T-helper 2 cell treated with Interferon-gamma antibody and Interleukin-4, amounts not matched to agents 5 μg/mL and 100 μg/mL, for 36 hours (primary cell): ENCODE data around the gene SHB.

Experiments used
- DNase-seq: peaks from one replicate; pipeline ENCODE4 v3.0.0; 2021; ENCODE audit warnings: low spot score
- H3K27ac Mint-ChIP-seq: one replicate; pipeline ENCODE4 v1.8.0; 2021; ENCODE audit warnings: mild to moderate bottlenecking, mixed read lengths
- H3K27me3 Mint-ChIP-seq: one replicate; pipeline ENCODE4 v1.8.0; 2021; ENCODE audit warnings: low read depth, mixed read lengths
- H3K36me3 Mint-ChIP-seq: one replicate; pipeline ENCODE4 v1.8.0; 2021; ENCODE audit warnings: low read depth, mixed read lengths
- H3K4me1 Mint-ChIP-seq: one replicate; pipeline ENCODE4 v1.8.0; 2021; ENCODE audit warnings: low read depth, mixed read lengths
- H3K4me3 Mint-ChIP-seq: one replicate; pipeline ENCODE4 v1.8.0; 2022; ENCODE audit warnings: mild to moderate bottlenecking, moderate library complexity, mixed read lengths
- H3K9me3 Mint-ChIP-seq: one replicate; pipeline ENCODE4 v1.8.0; 2021; ENCODE audit warnings: mixed read lengths

Gene SHB

GRCh38 chr9:37986771-37987258 is 82.2 kb downstream of the SHB start:
- no peaks in the 10 kb centered on the region for H3K27me3 Mint-ChIP-seq
- H3K27ac Mint-ChIP-seq, result no peak overlapping the region
- no peak for DNase-seq
- no peaks in the 10 kb centered on the region for H3K9me3 Mint-ChIP-seq
- H3K4me3 Mint-ChIP-seq, result no peak overlapping the region
- H3K36me3 Mint-ChIP-seq, result no peaks in the 10 kb centered on the region
- H3K4me1 Mint-ChIP-seq, result peaks cover 2% of the 10 kb centered on the region

DNA sequence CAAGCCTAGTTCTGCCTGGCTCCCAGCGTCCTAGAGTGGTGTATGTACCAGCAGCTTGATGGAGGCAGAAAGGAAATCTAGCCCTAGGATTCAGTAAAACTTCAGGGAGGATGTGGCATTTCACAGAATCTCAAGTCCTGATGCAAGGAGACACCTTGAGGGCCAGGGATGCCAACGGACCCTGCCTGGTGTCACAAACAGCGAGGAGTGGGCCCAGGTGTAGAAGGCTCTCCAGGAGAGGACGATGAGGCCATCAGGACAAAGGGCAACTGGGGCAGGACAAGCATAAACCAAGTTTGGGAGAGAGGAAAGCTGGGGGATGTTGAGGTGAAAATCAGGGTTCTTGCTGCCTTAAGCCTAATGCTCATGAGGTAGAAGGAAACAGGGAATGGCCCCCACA is 83.0 kb downstream of the SHB start:
- H3K4me1 Mint-ChIP-seq, result peaks cover 2% of the 10 kb centered on the region
- H3K4me3 Mint-ChIP-seq, result no peak overlapping the region

DNA sequence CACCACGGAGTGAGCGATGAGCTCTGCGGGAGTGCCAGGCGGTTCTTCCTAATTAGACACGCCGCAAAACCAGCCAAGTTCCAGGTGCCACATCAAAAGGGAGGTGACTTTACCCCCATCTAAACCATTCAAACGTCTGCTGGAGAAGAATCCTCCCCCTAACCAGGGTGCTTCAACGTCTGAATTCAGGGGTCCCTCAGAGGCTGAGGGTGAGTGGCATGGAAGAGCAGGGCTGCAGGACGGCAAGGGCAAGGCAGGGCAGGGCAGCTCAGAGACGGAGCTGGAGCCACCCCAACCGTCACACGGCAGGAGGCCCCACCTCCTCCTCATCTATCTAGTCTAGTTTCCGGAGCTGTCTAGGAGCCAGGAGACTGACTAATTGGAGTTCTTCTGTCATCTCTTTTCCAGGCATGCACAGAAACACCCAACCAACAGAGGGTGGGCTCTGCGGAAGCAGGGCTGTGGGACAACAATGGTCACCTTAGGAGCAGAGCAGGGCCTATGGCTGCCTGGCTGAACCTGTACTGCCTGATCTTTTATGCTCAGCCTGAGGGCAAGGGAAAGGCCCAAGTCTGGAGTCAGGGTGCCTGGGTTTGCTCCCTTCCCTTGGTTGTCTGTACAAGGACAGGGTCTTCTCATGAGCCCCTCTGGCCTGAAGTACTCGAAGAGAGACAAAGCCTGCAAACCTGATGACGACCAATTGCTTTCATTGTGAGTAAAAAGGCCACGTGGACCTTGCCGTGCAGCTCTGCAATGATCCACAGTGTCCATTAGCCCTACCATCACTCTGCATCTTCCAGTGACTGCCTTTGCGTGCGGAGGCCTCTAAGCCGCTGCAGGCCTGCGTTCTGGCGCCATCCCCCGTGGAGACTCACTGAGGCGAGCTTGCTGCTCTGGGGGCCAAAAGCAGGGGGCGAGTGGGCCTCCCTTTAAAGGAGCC is 84.1 kb downstream of the SHB start:
- no peaks in the 10 kb centered on the region for H3K36me3 Mint-ChIP-seq
- DNase-seq, result no peak
- H3K9me3 Mint-ChIP-seq, result no peaks in the 10 kb centered on the region
- H3K4me3 Mint-ChIP-seq, result no peak overlapping the region
- no peak overlapping the region for H3K27ac Mint-ChIP-seq
- H3K4me1 Mint-ChIP-seq, result no peaks in the 10 kb centered on the region
- H3K27me3 Mint-ChIP-seq, result no peaks in the 10 kb centered on the region

More for the DNA sequence above, 83.0 kb downstream of the SHB start:
- DNase-seq, result no peak
- no peaks in the 10 kb centered on the region for H3K27me3 Mint-ChIP-seq
- no peaks in the 10 kb centered on the region for H3K36me3 Mint-ChIP-seq
- no peak overlapping the region for H3K27ac Mint-ChIP-seq
- H3K9me3 Mint-ChIP-seq, result no peaks in the 10 kb centered on the region

GRCh38 chr9:37984278-37984671 is 84.8 kb downstream of the SHB start:
- Mint-ChIP-seq H3K36me3 (no peaks in the 10 kb centered on the region), H3K27me3 (no peaks in the 10 kb centered on the region)

DNA sequence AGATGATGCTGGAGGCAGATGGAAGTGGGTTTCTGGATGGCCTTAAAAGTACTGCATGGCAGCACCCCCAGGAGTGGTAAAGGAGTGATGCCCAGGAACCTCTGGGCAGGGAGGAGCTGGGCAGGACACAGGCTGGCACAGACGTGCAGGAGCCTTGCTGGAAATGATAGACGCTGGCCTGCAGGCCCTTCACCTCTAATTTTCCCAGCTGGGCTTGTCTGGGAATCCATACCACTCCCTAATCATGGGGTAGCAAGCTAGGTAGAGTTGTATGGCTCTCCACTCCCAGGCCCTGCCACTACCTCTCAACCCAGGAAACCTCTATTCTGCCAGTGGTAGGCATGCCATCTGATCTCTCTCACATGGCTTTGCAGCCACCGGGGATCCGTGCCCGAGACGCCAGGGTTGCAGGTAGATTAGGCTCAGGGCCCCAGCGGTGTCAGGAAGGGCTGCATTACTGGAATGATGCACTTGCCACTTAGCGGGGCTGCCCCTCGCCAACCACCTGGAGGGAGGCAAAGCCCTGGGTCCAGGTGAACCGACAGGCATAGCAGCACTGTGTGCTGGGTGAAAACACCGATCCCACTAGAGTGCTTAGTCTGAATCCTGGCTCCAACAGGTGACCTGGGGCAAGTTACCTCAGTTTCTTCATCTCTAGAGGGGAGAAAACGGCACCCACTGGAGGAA is 85.5 kb downstream of the SHB start:
- Mint-ChIP-seq H3K4me3 (no peak overlapping the region), H3K9me3 (no peaks in the 10 kb centered on the region), H3K36me3 (no peaks in the 10 kb centered on the region), H3K4me1 (no peaks in the 10 kb centered on the region), H3K27me3 (no peaks in the 10 kb centered on the region), H3K27ac (no peak overlapping the region)
- no peak for DNase-seq

More at GRCh38 chr9:37984278-37984671, 84.8 kb downstream of the SHB start:
- Mint-ChIP-seq H3K27ac (no peak overlapping the region), H3K4me1 (no peaks in the 10 kb centered on the region), H3K9me3 (no peaks in the 10 kb centered on the region), H3K4me3 (no peak overlapping the region)
- DNase-seq, result no peak

GRCh38 chr9:37979844-37980243 is 89.2 kb downstream of the SHB start:
- DNase-seq, result no peak
- Mint-ChIP-seq H3K27me3 (no peaks in the 10 kb centered on the region), H3K4me3 (no peak overlapping the region), H3K4me1 (no peaks in the 10 kb centered on the region), H3K9me3 (no peaks in the 10 kb centered on the region), H3K36me3 (no peaks in the 10 kb centered on the region), H3K27ac (no peak overlapping the region)

DNA sequence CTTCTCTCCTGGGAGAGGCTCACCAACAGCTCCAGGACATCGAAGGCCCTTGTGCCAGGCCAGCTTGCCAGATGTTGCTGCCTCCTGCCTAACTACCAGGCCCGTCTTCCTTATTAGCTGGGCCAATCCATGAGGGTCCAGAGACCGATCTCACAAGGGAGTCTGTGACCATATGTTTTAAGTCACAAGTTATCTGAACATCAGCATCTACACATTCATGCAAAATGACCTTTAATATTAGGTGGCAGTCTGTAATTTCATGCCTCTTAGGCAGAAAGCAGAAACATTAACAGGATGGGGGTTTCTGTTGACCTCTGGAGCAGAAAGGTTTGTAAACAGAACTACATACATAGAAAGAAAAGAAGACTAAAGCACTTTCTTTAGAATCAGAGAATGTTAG is 90.0 kb downstream of the SHB start:
- Mint-ChIP-seq H3K27me3 (no peaks in the 10 kb centered on the region), H3K4me1 (no peaks in the 10 kb centered on the region), H3K4me3 (no peak overlapping the region), H3K9me3 (no peaks in the 10 kb centered on the region), H3K27ac (no peak overlapping the region), H3K36me3 (no peaks in the 10 kb centered on the region)
- DNase-seq, result no peak

GRCh38 chr9:37978481-37978864 is 90.6 kb downstream of the SHB start:
- Mint-ChIP-seq H3K9me3 (no peaks in the 10 kb centered on the region), H3K27ac (no peak overlapping the region), H3K27me3 (no peaks in the 10 kb centered on the region), H3K4me3 (no peak overlapping the region), H3K36me3 (no peaks in the 10 kb centered on the region), H3K4me1 (no peaks in the 10 kb centered on the region)
- DNase-seq, result no peak

DNA sequence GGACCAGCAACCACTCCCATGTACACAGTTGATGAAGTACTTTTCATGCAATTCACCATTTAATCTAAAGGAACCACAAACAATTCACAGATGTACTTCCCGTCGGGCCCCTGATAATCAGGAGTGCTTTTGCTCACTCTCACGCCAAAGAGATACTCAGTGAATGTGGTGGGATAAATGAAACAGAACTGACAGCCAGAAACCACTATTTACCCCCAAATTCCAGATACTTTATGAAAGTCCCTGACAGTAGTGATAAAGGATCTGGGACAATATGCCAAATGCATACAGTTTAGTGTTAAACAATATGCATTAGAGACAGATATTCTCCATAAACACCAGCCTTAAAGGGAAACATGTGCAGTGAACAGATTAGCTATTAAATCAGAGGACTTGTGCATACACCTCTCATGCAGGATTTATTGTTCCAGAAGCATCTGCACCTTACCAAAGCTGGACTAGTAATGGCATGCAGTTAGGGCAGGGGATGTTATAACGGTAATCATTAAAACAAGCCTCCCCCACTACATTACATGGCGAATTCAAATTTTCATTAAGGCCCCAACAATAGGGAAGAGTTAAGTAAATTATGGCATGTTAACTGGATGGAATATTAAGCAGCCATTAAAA is 91.1 kb downstream of the SHB start:
- no peak overlapping the region for H3K4me3 Mint-ChIP-seq
- H3K4me1 Mint-ChIP-seq, result no peaks in the 10 kb centered on the region
- no peaks in the 10 kb centered on the region for H3K36me3 Mint-ChIP-seq
- no peak for DNase-seq
- H3K9me3 Mint-ChIP-seq, result no peaks in the 10 kb centered on the region
- no peak overlapping the region for H3K27ac Mint-ChIP-seq
- H3K27me3 Mint-ChIP-seq, result no peaks in the 10 kb centered on the region

- Mint-ChIP-seq H3K27me3 (no peaks in the 10 kb centered on the region), H3K4me1 (no peaks in the 10 kb centered on the region), H3K9me3 (no peaks in the 10 kb centered on the region), H3K36me3 (no peaks in the 10 kb centered on the region), H3K27ac (no peak overlapping the region), H3K4me3 (no peak overlapping the region)
- DNase-seq, result no peak
These were observed 92.1 kb downstream of the SHB start for GRCh38 chr9:37976714-37977477.

- no peaks in the 10 kb centered on the region for H3K9me3 Mint-ChIP-seq
- H3K4me1 Mint-ChIP-seq, result no peaks in the 10 kb centered on the region
- no peak for DNase-seq
- no peak overlapping the region for H3K27ac Mint-ChIP-seq
- no peaks in the 10 kb centered on the region for H3K27me3 Mint-ChIP-seq
- no peak overlapping the region for H3K4me3 Mint-ChIP-seq
- no peaks in the 10 kb centered on the region for H3K36me3 Mint-ChIP-seq
These were observed 93.4 kb downstream of the SHB start for GRCh38 chr9:37975639-37976038.

- Mint-ChIP-seq H3K27me3 (no peaks in the 10 kb centered on the region), H3K27ac (no peak overlapping the region), H3K4me3 (no peak overlapping the region), H3K9me3 (no peaks in the 10 kb centered on the region), H3K36me3 (no peaks in the 10 kb centered on the region), H3K4me1 (no peaks in the 10 kb centered on the region)
- DNase-seq, result no peak
These were observed 94.4 kb downstream of the SHB start for GRCh38 chr9:37974506-37975173.

- H3K4me1 Mint-ChIP-seq, result no peaks in the 10 kb centered on the region
- no peaks in the 10 kb centered on the region for H3K36me3 Mint-ChIP-seq
- no peaks in the 10 kb centered on the region for H3K9me3 Mint-ChIP-seq
- H3K27ac Mint-ChIP-seq, result no peak overlapping the region
- H3K27me3 Mint-ChIP-seq, result no peaks in the 10 kb centered on the region
- DNase-seq, result no peak
- H3K4me3 Mint-ChIP-seq, result no peak overlapping the region
These were observed 96.6 kb downstream of the SHB start for GRCh38 chr9:37972351-37972848.
